GM19452 (cell line): Measurements from ENCODE around the gene RXRA.
"Not testable (repeated sequence)": the region's sequence is repeated elsewhere in the genome, so short reads cannot be mapped to it uniquely, and the experiment has no call there.

Experiments used
- ATAC-seq: cut with Tn5 transposase; IDR thresholded peaks from one replicate; pipeline ENCODE4 v1.9.1; 2021; ENCODE audit not compliant: unreplicated experiment

Gene RXRA

GRCh38 chr9:134307674-134308638, 18.3 kb upstream of the RXRA start:
- no peak for ATAC-seq

- not testable (repeated sequence) for ATAC-seq
Observed at GRCh38 chr9:134308639-134309220, 17.5 kb upstream of the RXRA start.

DNA sequence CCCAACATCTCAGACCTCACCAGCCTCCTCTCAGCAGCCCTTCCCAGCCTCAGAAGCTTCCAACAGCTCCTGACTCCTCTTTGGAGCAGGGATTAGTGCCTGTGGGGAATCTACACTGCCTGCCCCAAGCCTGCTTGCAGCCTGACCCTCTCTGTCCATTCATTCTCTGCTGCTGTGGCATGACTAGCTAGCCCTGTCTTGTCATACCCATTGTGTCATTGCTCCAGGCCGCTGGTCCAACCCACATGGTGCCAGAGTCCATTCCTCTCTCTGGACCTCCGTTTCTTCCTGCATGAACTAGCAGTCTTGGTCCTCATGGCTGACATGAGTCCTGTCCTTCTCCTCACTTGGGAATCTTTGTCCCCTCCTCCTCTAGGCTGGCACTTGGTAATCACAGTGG, 12.8 kb upstream of the RXRA start:
- no peak for ATAC-seq

DNA sequence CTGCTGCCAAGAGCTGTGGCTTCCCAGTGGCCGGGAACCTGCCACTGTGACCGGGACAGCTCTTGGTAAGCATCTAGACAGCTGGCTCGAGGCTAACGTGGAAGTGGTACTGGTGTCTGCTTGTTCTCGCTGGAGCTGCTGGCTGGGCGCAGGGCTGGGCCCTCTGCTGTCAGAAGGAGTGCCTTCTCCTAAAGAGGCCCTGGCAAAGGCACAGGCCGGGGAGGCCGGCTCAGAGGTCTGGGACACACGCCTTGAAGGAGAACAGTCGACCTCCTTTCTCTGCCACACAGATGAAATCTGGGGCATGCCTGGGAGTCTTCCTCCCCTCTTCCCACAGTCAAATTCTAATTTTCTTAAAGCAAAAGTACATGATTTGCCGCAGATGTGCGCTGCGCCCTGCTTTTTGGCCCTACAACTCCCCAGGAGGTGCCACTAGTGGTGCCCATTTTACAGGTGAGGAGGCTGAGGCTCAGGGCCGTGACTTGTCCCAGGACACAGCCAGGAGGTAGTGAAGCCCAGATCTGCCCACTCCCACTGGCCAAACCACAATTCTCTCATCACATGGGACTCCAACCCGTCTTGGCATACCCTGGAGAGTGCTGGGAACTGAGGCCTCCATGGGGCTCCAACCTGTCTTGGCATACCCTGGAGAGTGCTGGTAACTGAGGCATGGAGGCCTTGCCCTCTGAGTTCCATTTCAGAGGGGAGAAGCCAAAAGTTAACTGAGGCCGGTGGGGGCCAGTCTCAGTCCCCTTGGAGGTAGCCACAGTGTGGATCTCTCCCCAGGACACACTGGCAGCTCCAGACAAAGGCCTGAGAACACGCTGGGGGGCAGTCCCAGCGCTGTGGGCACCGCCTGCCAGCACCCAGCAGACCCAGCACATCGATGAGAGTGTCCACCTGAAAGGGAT, 12.0 kb upstream of the RXRA start:
- no peak for ATAC-seq

GRCh38 chr9:134314950-134315715, 11.1 kb upstream of the RXRA start:
- ATAC-seq, result no peak

GRCh38 chr9:134315716-134316448, 10.4 kb upstream of the RXRA start:
- no peak for ATAC-seq

- no peak for ATAC-seq
Observed at GRCh38 chr9:134316449-134317160, 9.7 kb upstream of the RXRA start.

DNA sequence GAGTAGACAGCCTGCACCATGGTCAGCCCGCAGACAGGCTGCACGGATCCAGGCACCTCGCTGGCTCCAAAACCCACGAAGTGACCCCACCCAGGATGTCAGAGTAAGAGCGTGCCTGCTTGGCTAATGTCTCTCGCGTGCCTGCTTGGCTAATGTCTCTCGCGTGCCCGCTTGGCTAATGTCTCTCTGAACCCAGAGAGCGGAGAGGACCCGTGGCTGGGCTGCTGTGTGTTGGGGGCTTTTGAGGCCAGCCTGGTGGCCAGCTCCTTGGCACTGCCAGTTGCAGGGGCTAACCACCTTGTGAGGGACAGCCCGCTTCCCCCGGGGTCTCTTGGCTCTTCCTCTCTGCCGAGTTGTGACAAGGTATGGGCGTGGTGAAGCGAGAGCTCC, 8.9 kb upstream of the RXRA start:
- no peak for ATAC-seq

DNA sequence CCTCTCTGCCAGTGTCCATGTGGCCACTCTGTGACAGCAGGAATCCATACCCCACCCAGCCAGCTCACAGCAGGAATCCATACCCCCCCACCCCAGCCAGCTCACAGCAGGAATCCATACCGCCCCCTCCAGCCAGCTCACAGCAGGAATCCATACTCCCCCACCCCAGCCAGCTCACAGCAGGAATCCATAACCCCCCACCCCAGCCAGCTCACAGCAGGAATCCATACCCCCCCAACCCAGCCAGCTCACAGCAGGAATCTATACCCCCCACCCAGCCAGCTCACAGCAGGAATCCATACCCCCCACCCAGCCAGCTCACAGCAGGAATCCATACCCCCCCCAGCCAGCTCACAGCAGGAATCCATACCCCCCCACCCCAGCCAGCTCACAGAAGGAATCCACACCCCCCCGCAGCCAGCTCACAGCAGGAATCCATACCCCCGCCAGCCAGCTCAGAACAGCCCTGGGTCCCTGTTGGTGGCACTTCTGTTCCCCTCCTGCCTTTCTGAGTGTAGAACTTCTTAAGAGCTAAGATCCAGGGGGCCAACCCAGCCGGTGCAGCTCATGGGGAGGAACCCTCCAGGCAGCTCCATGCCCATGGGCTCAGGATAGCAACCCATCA, 8.4 kb upstream of the RXRA start:
- no peak for ATAC-seq

- no peak for ATAC-seq
Observed at GRCh38 chr9:134318481-134318891, 7.8 kb upstream of the RXRA start.

GRCh38 chr9:134318941-134319305, 7.3 kb upstream of the RXRA start:
- no peak for ATAC-seq

DNA sequence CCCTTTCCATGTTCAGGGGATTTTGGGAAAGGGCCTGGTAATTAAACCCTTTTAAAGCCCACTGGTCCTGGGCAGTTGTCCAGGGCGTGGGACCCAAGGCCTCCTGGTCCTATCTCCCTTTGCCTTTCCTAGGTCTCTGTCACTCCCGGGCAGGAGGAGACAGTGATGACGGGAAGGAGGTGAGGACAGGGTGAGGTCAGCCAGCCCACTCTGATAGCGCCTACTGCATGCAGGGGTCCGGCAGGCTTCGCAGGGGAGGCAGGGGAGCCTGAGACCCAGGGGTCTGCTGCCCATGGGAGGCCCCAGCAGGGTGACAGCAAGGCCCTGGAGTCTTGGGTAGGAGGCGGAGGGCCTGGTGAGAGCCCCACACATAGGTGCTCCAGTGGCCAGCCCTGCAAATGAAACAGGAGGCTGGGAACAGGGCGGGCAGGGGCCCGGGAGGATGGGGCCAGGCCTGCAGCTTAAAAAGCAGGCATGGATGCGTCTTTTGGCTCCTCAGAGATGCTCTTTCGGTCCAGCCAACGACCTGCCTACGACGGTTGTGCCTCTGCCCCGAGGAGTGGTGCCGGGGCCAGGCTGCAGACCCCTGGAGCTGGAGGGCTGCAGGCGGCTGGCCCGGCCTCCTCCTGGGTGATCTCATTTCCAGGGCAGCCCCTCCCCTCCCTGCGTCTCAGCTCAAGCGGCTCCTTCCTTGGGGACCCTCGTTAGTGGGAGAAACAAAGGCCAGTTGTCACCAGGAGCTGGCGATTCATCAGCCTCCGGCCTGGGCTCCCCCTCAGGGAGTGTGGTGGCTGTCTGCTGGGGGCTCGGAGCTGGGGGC, 6.7 kb upstream of the RXRA start:
- no peak for ATAC-seq

DNA sequence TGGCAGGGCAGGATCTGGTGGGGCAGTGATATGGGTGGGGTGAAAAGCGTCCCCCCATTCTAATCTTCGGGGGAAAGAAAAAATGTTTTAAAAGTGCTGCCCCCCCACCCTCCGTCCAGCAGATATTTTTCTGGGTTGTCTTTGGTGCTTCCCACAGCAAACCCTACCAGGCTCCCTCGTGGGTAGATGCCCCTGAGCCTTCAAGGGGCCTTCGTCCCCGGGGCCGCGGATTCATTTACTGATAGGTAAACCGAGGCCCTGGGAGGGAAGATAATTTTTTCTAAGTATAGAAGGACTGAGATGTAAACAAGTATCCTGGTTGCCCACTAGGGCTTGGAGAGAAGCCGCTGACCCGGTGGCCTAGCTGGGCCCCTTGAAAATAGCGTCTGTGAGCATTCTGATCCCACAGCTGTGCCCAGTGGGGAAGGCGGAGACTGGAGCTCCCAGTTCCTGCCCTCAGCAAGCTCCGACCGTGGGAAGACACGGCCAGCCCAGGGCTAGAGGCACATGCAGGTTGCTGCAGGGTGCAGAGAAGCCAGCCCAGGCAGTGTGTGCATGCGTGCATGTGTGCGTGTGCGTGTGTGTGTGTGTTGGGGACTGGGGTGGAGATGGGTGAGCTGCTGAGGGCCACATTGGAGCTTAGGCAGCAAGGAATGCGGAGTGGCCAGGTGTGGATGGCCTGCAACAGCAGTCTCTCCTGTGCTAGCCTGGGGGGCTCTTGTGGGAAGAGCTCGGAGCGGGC, 6.0 kb upstream of the RXRA start:
- no peak for ATAC-seq

DNA sequence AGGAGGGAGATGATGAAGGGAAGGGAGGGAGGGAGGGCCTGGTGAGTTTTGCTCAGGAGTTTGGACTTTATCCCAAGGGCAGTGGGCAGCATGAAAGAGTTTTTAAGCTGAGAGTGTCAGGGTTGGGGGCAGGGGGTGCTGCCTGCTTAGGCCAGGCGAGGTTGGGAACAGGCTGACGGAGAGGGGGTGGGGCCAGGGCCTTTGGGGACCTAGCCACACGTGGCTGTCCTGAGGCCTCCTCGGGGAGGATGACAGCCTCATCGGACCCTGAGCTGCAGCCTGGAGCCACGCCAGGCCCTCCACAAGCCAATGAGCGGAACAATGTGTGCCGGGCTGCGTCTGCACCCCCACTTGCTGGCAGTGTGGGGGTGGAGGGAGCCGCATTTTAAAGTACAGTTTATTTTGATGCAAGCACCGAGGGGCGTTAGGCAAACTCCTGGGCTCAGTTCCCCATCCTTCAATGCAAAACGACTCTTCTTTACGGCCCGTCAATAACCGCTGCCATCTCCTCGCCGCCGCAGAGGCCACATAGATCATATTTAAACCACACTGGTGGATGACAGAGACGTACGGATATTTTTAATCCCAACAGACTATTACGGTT, 5.3 kb upstream of the RXRA start:
- ATAC-seq, result no peak

- no peak for ATAC-seq
Observed at GRCh38 chr9:134321531-134321930, 4.7 kb upstream of the RXRA start.

DNA sequence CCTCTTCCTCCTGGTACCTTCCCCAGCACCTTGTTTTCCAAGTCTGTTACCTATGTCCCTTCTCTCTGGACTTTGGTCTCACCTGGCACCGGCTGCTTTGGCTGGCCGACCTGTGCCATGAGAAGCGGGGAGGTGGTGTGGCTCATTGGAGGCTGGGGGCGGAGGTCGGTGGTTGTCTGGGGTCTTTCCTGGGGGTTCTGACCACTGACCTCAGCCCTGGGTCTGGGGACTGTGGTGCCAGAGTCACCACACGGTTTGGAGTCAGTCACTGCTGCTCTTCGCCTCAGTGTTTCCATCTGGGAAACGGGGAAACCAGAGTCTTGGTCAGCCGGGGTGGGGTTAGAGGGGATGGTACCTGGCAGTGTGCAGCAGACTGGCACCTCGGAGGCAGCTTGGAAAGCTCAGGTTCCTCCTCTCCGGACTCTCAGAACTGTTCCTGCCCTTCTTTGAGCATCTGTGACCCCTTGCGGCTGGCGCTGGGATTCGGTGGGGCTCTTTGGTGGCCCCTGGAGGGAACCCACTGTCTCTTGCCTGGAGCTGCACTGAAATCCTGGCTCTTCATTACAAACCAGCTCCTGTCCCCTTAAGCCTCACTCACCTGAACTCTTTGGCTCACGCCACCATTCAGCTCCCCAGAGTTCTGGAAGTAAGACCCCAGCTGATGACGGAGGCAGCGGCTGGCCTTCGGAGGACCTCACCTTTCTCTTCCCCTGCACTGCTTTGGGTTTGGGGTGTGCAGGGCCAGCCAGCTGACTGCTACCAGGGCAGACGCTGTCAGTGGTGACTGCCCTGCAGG, 4.1 kb upstream of the RXRA start:
- ATAC-seq, result no peak
